HepG2 (cell line): ENCODE measurements around the gene FBF1. TPM values are rescaled to one million over a fixed set of nuclear protein-coding genes. Genes with fewer than 3 reads are reported as not detected.

Experiments
- ARID5B ChIP-seq: IDR thresholded peaks from 2 replicates; pipeline ENCODE4 v1.4.0; 2020; ENCODE audit warnings: mild to moderate bottlenecking, missing genetic modification reagents
- BCL6 ChIP-seq: IDR thresholded peaks from 2 replicates; pipeline ENCODE4 v1.6.1; 2016; ENCODE audit warnings: missing genetic modification reagents, missing compliant biosample characterization
- CEBPB ChIP-seq: IDR thresholded peaks from 2 replicates; pipeline ENCODE4 v1.6.1; 2011; ENCODE audit warnings: low read depth, low read length, improper control_type of control experiment, borderline replicate concordance
- DNMT3B ChIP-seq: conservative IDR thresholded peaks from 2 replicates; pipeline ENCODE4 v1.6.1; 2016; ENCODE audit warnings: missing biosample characterization, control low read depth
- DRAP1 ChIP-seq: IDR thresholded peaks from 2 replicates; pipeline ENCODE4 v1.6.1; 2016; ENCODE audit warnings: missing genetic modification reagents, missing compliant biosample characterization
- HNRNPUL1 ChIP-seq: fragments of 200-400 bp; formaldehyde crosslinking; IDR thresholded peaks from 2 replicates; pipeline ENCODE4 v1.6.1; 2017; ENCODE audit warnings: low read depth, mild to moderate bottlenecking, low read length, moderate library complexity
- KAT7 ChIP-seq: IDR thresholded peaks from 2 replicates; pipeline ENCODE4 v1.6.1; 2018; ENCODE audit warnings: borderline replicate concordance, missing compliant biosample characterization
- KLF11 ChIP-seq: IDR thresholded peaks from 2 replicates; pipeline ENCODE4 v1.6.1; 2016; ENCODE audit warnings: missing compliant biosample characterization
- NFATC3 ChIP-seq: sonication (generic); formaldehyde crosslinking; IDR thresholded peaks from 2 replicates; pipeline ENCODE4 v1.5.1; 2020; ENCODE audit warnings: mild to moderate bottlenecking, missing genetic modification reagents
- NFKBIZ ChIP-seq: IDR thresholded peaks from 2 replicates; pipeline ENCODE4 v1.6.1; 2018; ENCODE audit warnings: missing genetic modification reagents, missing compliant biosample characterization
- ONECUT2 ChIP-seq: sonication (generic); formaldehyde crosslinking; IDR thresholded peaks from 2 replicates; pipeline ENCODE4 v1.4.0; 2020; ENCODE audit warnings: missing genetic modification reagents
- SAP130 ChIP-seq: IDR thresholded peaks from 2 replicates; pipeline ENCODE4 v1.6.1; 2016; ENCODE audit warnings: low read depth
- SSRP1 ChIP-seq: IDR thresholded peaks from 2 replicates; pipeline ENCODE4 v1.6.1; 2016; ENCODE audit warnings: control low read depth
- TBL1XR1 ChIP-seq: fragments of 150-350 bp; IDR thresholded peaks from 2 replicates; pipeline ENCODE4 v1.6.1; 2014; ENCODE audit warnings: borderline replicate concordance, low read length; ENCODE audit not compliant: partially characterized antibody
- THAP11 ChIP-seq: IDR thresholded peaks from 2 replicates; pipeline ENCODE4 v1.6.1; 2016; ENCODE audit warnings: missing biosample characterization, missing genetic modification reagents
- ZNF614 ChIP-seq: IDR thresholded peaks from 2 replicates; pipeline ENCODE4 v1.6.1; 2018; ENCODE audit warnings: missing biosample characterization, missing genetic modification reagents, inconsistent platforms, borderline replicate concordance
- ZNF710 ChIP-seq: sonication (generic); formaldehyde crosslinking; IDR thresholded peaks from 2 replicates; pipeline ENCODE4 v1.5.0; 2020; ENCODE audit warnings: mild to moderate bottlenecking, missing genetic modification reagents, borderline replicate concordance
- ZNF772 ChIP-seq: sonication (generic); formaldehyde crosslinking; IDR thresholded peaks from 2 replicates; pipeline ENCODE4 v1.5.0; 2020; ENCODE audit warnings: mild to moderate bottlenecking, missing genetic modification reagents
- polyA plus RNA-seq, 8 experiments: library from polyadenylated mRNA; depleted of rRNA in 3 of 8; stranded (reverse) in 7 of 8; unstranded in 1 of 8; fragments of >200 nt; fragmentation: Illumina TruSeq in 4 of 8; extraction: Trizol in 4 of 8; gene quantifications; 2 replicates each; pipeline versions ENCODE4 v1.2.1 to v1.2.3, GENCODE V29; 2011 to 2016; ENCODE audit warnings: low read depth in 4 of 8, missing spikeins in 1 of 8, mixed read lengths in 1 of 8; ENCODE audit not compliant: insufficient read depth in 1 of 8
- total RNA-seq, 5 experiments: library from RNA; depleted of rRNA; stranded (reverse); fragments of >200 nt; fragmentation: Illumina TruSeq; extraction: Trizol; gene quantifications; 2 replicates each; pipeline ENCODE4 v1.2.3, GENCODE V29; 2016; ENCODE audit warnings: low read depth in 1 of 5
- TF ChIP-seq, protein P1 (sequence below): sonication (generic); formaldehyde crosslinking; IDR thresholded peaks from 2 replicates; pipeline ENCODE4 v1.4.0; 2020; ENCODE audit warnings: mild to moderate bottlenecking, missing genetic modification reagents
- TF ChIP-seq, protein P2 (sequence below): sonication (generic); formaldehyde crosslinking; IDR thresholded peaks from 2 replicates; pipeline ENCODE4 v1.4.0; 2020; ENCODE audit warnings: missing genetic modification reagents, borderline replicate concordance

Gene FBF1
- total and polyA plus RNA-seq, 2 of the 13 experiments (the other 11 are each of a cell fraction or from before 2014, with no cell fraction given), result 2.4 to 8.1 TPM

- TF ChIP-seq, protein P1, sequence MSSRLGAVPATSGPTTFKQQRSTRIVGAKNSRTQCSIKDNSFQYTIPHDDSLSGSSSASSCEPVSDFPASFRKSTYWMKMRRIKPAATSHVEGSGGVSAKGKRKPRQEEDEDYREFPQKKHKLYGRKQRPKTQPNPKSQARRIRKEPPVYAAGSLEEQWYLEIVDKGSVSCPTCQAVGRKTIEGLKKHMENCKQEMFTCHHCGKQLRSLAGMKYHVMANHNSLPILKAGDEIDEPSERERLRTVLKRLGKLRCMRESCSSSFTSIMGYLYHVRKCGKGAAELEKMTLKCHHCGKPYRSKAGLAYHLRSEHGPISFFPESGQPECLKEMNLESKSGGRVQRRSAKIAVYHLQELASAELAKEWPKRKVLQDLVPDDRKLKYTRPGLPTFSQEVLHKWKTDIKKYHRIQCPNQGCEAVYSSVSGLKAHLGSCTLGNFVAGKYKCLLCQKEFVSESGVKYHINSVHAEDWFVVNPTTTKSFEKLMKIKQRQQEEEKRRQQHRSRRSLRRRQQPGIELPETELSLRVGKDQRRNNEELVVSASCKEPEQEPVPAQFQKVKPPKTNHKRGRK (CRISPR knock-in tag), result peak; percentile 95
- TF ChIP-seq DRAP1 (CRISPR knock-in tag) (peak; percentile 5), KAT7 (peak; percentile 81; the same call in 1 of the 2 replicates), ARID5B (CRISPR knock-in tag) (peak; percentile 60; the same call in 1 of the 2 replicates), ONECUT2 (peak; percentile 86), HNRNPUL1 (no peak), ZNF710 (CRISPR knock-in tag) (peak; percentile 79), TBL1XR1 (peak; percentile 80), SSRP1 (CRISPR knock-in tag) (peak; percentile 91), NFATC3 (CRISPR knock-in tag) (no peak), KLF11 (CRISPR knock-in tag) (0 out of 2 replicates have a peak, but pooled peaks have one; percentile 18), CEBPB (peak; percentile 33; the same call in 1 of the 2 replicates), BCL6 (CRISPR knock-in tag) (peak; percentile 86), THAP11 (CRISPR knock-in tag) (no peak), DNMT3B (CRISPR knock-in tag) (peak; percentile 84; the same call in 1 of the 2 replicates), ZNF772 (CRISPR knock-in tag) (peak; percentile 40; the same call in 1 of the 2 replicates), SAP130 (CRISPR knock-in tag) (0 out of 2 replicates have a peak, but pooled peaks have one; percentile 37), NFKBIZ (no peak), ZNF614 (CRISPR knock-in tag) (0 out of 2 replicates have a peak, but pooled peaks have one; percentile 16)
- TF ChIP-seq, protein P2, sequence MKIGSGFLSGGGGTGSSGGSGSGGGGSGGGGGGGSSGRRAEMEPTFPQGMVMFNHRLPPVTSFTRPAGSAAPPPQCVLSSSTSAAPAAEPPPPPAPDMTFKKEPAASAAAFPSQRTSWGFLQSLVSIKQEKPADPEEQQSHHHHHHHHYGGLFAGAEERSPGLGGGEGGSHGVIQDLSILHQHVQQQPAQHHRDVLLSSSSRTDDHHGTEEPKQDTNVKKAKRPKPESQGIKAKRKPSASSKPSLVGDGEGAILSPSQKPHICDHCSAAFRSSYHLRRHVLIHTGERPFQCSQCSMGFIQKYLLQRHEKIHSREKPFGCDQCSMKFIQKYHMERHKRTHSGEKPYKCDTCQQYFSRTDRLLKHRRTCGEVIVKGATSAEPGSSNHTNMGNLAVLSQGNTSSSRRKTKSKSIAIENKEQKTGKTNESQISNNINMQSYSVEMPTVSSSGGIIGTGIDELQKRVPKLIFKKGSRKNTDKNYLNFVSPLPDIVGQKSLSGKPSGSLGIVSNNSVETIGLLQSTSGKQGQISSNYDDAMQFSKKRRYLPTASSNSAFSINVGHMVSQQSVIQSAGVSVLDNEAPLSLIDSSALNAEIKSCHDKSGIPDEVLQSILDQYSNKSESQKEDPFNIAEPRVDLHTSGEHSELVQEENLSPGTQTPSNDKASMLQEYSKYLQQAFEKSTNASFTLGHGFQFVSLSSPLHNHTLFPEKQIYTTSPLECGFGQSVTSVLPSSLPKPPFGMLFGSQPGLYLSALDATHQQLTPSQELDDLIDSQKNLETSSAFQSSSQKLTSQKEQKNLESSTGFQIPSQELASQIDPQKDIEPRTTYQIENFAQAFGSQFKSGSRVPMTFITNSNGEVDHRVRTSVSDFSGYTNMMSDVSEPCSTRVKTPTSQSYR, result 0 out of 2 replicates have a peak, but pooled peaks have one; percentile 12
Observed at GRCh38 chr17:75975757-75976174, 34.9 kb upstream of the FBF1 start (continued).
